ENCODE measurements around the gene SUV39H1. TPM values are rescaled to one million over a fixed set of nuclear protein-coding genes. Genes with fewer than 3 reads are reported as not detected.

The SUV39H1 gene
- total RNA-seq, 1 donor from 2014 or later: 11.5 TPM

DNA sequence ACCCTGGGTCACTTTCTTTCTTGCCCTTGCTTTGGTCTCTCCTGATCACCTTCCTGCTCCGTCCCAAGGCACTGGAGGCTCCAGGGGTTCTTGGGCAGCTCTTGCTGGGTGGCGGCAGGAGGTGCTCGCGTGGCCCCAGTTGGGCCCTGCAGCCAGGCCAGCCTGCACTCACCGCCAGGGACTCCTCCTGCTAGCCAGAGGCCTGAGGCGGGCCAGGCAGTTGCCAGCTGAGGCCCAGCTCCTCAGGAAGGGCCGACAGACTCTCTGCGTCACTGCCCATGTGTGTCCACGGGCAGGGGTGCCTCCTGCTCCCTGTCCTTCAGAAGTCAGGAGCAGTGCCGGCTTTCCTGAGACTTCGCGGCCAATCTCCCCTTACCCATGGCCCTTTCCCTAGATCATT lies 9.3 kb downstream of the SUV39H1 start:
- TF ChIP-seq, protein P1, sequence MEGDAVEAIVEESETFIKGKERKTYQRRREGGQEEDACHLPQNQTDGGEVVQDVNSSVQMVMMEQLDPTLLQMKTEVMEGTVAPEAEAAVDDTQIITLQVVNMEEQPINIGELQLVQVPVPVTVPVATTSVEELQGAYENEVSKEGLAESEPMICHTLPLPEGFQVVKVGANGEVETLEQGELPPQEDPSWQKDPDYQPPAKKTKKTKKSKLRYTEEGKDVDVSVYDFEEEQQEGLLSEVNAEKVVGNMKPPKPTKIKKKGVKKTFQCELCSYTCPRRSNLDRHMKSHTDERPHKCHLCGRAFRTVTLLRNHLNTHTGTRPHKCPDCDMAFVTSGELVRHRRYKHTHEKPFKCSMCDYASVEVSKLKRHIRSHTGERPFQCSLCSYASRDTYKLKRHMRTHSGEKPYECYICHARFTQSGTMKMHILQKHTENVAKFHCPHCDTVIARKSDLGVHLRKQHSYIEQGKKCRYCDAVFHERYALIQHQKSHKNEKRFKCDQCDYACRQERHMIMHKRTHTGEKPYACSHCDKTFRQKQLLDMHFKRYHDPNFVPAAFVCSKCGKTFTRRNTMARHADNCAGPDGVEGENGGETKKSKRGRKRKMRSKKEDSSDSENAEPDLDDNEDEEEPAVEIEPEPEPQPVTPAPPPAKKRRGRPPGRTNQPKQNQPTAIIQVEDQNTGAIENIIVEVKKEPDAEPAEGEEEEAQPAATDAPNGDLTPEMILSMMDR (conservative IDR thresholded peaks at IDR 0.05): no peak
- no peaks in the 10 kb centered on the region for H3K4me1 Mint-ChIP-seq (ENCODE audit: unreplicated experiment)
- no peaks in the 10 kb centered on the region for H3K27me3 Mint-ChIP-seq
- no peak for DNase-seq (ENCODE audit: extremely low spot score, unreplicated experiment)
- no peaks in the 10 kb centered on the region for H3K36me3 Mint-ChIP-seq
- H3K9me3 Mint-ChIP-seq: no peaks in the 10 kb centered on the region
- no peak overlapping the region for H3K4me3 Mint-ChIP-seq
- no peak overlapping the region for H3K27ac Mint-ChIP-seq

DNA sequence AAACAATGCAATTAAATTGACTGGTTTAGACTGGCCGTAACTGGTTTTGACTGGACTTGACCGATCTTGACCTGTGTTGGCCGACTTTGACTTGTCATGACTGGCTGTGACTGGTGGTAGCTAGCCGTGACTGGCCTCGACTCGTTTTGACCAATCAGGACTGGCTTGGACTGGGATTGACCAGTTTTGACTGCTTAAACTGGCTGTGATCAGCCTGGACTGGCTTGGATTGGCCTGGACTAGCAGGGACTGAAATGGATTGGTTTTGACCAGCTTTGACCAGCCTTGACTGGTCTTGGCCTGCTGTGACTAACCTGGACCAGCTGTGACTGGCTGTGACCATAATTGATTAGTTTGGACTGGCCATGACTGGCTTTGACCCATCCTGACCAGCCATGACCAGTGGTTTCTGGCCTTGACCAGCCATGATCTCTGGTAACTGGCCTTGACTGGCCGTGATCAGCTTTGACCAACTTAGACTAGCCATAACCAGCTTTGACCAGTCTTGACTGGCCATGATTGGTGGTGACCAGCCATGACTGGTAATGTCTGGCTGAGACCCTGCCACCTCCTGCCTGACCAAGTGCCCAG lies 13.1 kb downstream of the SUV39H1 start:
- TF ChIP-seq, protein P1 (conservative IDR thresholded peaks at IDR 0.05): no peak
- H3K4me1 Mint-ChIP-seq (ENCODE audit: unreplicated experiment): no peaks in the 10 kb centered on the region
- H3K36me3 Mint-ChIP-seq: no peaks in the 10 kb centered on the region
- no peaks in the 10 kb centered on the region for H3K9me3 Mint-ChIP-seq
- no peak overlapping the region for H3K4me3 Mint-ChIP-seq
- H3K27me3 Mint-ChIP-seq: no peaks in the 10 kb centered on the region
- no peak for DNase-seq (ENCODE audit: extremely low spot score, unreplicated experiment)
- H3K27ac Mint-ChIP-seq: no peak overlapping the region

DNA sequence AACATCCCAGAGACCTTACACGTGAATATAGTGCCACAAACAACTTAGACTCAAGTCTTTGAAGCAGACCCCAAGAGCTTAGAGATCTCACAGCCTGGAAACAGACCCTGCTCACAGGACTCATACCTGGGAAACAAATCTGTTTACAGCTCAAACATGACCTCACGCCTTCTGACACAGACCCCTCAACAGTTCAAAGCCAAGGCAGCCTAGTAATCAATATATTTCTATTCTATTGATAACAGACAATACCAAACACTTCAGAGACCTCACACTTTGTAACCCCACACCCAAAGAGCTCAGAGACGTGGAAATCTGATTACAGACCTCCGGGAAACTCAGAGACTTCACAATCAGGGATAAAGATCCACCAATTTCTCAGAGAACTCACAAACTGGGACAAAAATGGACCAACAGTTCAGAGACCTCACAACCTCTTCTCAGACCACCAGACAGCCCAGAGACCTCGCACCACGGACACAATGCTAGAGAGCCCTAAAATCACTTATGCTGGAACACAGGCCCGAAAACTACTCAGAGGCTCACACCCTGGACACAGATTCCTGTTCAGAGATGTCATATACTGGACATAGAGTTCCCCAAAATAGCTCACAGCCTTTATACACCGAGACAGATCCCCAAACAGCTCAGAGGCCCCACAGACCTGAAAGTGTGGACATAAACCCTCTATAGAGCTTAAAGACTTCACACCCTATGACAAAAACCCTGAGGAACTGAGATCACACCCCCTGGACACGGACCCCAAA lies 14.8 kb downstream of the SUV39H1 start:
- H3K27me3 Mint-ChIP-seq: no peaks in the 10 kb centered on the region
- no peaks in the 10 kb centered on the region for H3K36me3 Mint-ChIP-seq
- TF ChIP-seq, protein P1 (conservative IDR thresholded peaks at IDR 0.05): no peak
- no peak overlapping the region for H3K4me3 Mint-ChIP-seq
- H3K27ac Mint-ChIP-seq: no peak overlapping the region
- H3K9me3 Mint-ChIP-seq: no peaks in the 10 kb centered on the region
- no peaks in the 10 kb centered on the region for H3K4me1 Mint-ChIP-seq (ENCODE audit: unreplicated experiment)
- DNase-seq (ENCODE audit: extremely low spot score, unreplicated experiment): no peak

DNA sequence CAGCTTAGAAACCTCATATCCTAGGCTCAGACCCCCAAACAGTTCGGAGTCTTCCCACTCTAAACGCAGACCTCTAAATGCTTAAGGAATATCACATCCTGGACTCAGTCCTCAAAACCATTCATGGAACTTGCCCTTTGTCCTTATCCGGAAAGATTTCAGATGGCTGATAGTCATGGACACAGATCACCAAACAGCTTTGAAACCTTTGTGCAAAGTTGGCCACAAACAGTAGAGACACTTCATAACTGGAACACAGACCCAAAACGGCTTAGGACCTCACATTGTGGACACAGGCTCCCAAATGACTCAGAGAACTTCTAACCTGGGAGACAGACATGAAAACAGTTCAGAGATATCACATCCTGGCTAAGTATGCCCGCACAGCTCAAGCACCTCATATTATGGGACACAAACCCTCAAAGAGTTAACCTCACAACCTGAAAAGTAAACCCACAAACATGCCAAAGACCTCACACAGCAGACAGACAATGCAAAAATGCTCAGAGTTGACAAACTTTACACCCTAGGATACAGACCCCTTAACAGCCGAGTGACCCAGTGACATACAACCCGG lies 15.5 kb downstream of the SUV39H1 start:
- no peaks in the 10 kb centered on the region for H3K4me1 Mint-ChIP-seq (ENCODE audit: unreplicated experiment)
- no peak overlapping the region for H3K27ac Mint-ChIP-seq
- no peak overlapping the region for H3K4me3 Mint-ChIP-seq
- no peak for DNase-seq (ENCODE audit: extremely low spot score, unreplicated experiment)
- H3K36me3 Mint-ChIP-seq: no peaks in the 10 kb centered on the region
- TF ChIP-seq, protein P1 (conservative IDR thresholded peaks at IDR 0.05): no peak
- H3K27me3 Mint-ChIP-seq: no peaks in the 10 kb centered on the region
- H3K9me3 Mint-ChIP-seq: no peaks in the 10 kb centered on the region

DNA sequence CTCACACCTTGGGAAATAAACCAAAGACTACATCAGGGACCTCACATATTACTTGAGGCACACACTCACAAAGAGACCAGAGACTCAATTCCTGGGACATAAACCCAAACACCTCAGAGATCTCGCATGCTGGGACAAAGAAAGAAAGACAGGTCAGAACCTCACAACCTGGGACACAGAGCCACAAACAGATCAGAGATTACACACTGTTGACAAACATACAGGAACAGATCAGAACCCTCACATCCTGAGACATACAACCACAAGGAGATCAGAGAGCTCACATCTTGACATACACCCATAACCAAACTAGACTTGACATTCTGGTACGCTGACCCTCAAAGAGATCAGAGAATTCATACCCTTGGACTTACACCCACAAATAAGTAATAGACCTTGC lies 17.3 kb downstream of the SUV39H1 start:
- Mint-ChIP-seq H3K9me3 (no peaks in the 10 kb centered on the region), H3K4me3 (no peak overlapping the region), H3K36me3 (no peaks in the 10 kb centered on the region), H3K4me1 (ENCODE audit: unreplicated experiment) (no peaks in the 10 kb centered on the region), H3K27me3 (no peaks in the 10 kb centered on the region), H3K27ac (no peak overlapping the region)
- TF ChIP-seq, protein P1 (conservative IDR thresholded peaks at IDR 0.05): no peak
- DNase-seq (ENCODE audit: extremely low spot score, unreplicated experiment): no peak
